ENCODE data around the gene KRTAP4-11. TPM values are rescaled to one million over a fixed set of nuclear protein-coding genes. Genes with fewer than 3 reads are reported as not detected.
"Not testable (repeated sequence)": the region's sequence is repeated elsewhere in the genome, so short reads cannot be mapped to it uniquely, and the experiment has no call there.

KRTAP4-11 gene
- not detected for total RNA-seq
- long read RNA-seq, result 0 reads

DNA sequence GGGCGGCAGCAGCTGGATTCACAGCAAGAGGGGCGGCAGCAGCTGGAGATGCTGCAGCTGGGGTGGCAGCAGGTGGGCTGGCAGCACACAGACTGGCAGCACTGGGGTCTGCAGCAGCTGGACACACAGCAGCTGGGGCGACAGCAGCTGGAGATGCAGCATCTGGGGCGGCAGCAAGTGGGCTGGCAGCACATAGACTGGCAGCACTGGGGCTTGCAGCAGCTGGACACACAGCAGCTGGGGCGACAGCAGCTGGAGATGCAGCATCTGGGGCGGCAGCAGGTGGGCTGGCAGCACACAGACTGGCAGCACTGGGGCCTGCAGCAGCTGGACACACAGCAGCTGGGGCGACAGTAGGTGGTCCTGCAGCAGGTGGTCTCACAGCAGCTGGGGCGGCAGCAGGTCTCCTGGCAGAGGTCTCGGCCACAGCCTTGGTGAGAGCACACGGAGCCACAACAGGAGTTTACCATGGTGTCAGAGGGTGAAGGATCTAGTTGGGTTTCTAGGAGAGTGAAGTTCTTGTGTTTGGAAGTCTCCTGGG lies at the start of gene KRTAP4-11:
TSS of gene KRTAP4-11 (minus strand) at position 528 of the 541 bp plus-strand sequence. CDS start at position 470, 58 bp downstream.
- DNase-seq; intact Hi-C loops (cut with DNase I); ATAC-seq (ENCODE audit: poor library complexity): not testable (repeated sequence)

- intact Hi-C loops (cut with DNase I), result no loop called here
- no peak for ATAC-seq (ENCODE audit: poor library complexity)
- no peak for DNase-seq
Observed at GRCh38 chr17:41167561-41167960, 49.4 kb upstream of the KRTAP4-11 start.

DNA sequence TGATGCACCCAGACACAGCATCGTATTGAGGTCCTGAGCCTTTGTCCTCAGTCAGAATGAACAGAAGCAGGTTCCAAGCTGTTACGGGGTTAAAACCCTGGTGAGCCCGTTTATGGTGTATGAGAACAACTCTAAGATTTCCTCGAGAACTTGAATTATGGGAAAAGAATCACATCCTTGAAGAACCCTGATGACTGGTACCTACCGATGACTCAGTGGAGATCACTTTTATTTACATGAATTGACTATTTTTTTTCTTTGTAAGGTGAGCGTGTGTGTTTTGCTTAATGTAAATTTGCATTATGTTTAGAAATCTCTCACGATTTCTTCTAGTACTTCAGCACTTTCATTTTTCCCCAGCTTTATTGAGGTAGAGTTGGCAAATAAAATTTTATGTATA lies 45.7 kb upstream of the KRTAP4-11 start:
- ATAC-seq (ENCODE audit: poor library complexity) (no peak), DNase-seq (no peak)
- intact Hi-C loops (cut with DNase I), result no loop called here

DNA sequence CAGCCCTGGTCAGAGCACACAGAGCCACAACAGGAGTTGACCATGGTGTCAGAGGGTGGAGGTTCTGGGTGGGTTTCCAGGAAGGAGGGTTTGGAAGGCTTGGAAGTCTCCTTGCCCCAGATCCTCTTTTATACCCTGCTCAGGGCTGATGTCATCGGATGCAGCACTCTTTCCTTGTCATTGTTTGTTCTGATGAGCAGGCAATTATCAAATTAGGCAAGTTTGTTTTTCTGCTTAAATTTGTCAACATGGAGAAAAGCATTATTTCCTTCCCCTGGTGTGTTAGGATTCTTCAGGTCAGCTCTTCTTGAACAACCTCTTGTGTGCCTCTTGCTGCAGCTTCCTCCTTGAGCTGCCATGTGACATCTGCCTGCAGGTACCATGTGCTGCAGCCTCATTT lies 42.5 kb upstream of the KRTAP4-11 start, which contains the start of gene KRTAP4-4:
TSS of gene KRTAP4-4 (minus strand) at position 101 of the 400 bp plus-strand sequence. CDS start at position 44, 57 bp downstream.
- intact Hi-C loops (cut with DNase I), result no loop called here

GRCh38 chr17:41160190-41160589 lies 42.0 kb upstream of the KRTAP4-11 start:
- intact Hi-C loops (cut with DNase I); ATAC-seq (ENCODE audit: poor library complexity); DNase-seq: not testable (repeated sequence)

More for the DNA sequence above, 42.5 kb upstream of the KRTAP4-11 start, which contains the start of gene KRTAP4-4:
- DNase-seq (no peak), ATAC-seq (ENCODE audit: poor library complexity) (no peak)

GRCh38 chr17:41153856-41154255 lies 35.7 kb upstream of the KRTAP4-11 start:
- ATAC-seq (ENCODE audit: poor library complexity), result no peak
- intact Hi-C loops (cut with DNase I), result no loop called here
- DNase-seq, result no peak

- no peak for DNase-seq
- ATAC-seq (ENCODE audit: poor library complexity), result no peak
- intact Hi-C loops (cut with DNase I), result no loop called here
Observed at GRCh38 chr17:41151525-41151924, 33.4 kb upstream of the KRTAP4-11 start.

GRCh38 chr17:41150026-41150425 lies 31.9 kb upstream of the KRTAP4-11 start:
- no peak for ATAC-seq (ENCODE audit: poor library complexity)
- no peak for DNase-seq
- intact Hi-C loops (cut with DNase I), result no loop called here

GRCh38 chr17:41149652-41149985 lies 31.4 kb upstream of the KRTAP4-11 start, which contains the start of gene KRTAP4-5:
TSS of gene KRTAP4-5 (minus strand) at chr17:41149825. CDS start at chr17:41149767, 58 bp downstream.
- ATAC-seq (ENCODE audit: poor library complexity), result no peak
- intact Hi-C loops (cut with DNase I), result no loop called here
- no peak for DNase-seq

- ATAC-seq (ENCODE audit: poor library complexity); DNase-seq; intact Hi-C loops (cut with DNase I): not testable (repeated sequence)
Observed at GRCh38 chr17:41148971-41149651, 30.9 kb upstream of the KRTAP4-11 start.

GRCh38 chr17:41147531-41148204 lies 29.5 kb upstream of the KRTAP4-11 start:
- intact Hi-C loops (cut with DNase I), result no loop called here
- DNase-seq, result no peak
- ATAC-seq (ENCODE audit: poor library complexity), result no peak

- ATAC-seq (ENCODE audit: poor library complexity) (no peak), DNase-seq (no peak)
- intact Hi-C loops (cut with DNase I), result no loop called here
Observed at GRCh38 chr17:41145261-41145660, 27.1 kb upstream of the KRTAP4-11 start.

DNA sequence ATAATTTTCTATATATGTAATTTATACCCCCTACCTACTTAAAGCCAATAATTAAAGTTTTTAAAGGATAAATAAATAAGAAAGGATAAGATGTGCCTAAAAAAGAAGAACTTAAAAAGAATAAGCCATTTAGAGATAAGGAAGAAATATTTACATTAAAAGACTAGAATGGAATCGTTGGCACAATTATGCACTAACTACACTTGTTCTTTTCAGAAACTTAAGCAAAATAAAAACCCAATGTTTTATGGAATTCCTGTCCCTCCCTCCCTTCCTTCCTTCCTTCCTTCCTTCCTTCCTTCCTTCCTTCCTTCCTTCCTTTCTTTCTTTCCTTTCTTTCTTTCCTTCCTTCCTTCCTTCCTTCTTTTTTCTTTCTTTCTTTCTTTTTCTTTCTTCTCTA lies 26.7 kb upstream of the KRTAP4-11 start:
- no peak for DNase-seq
- intact Hi-C loops (cut with DNase I), result no loop called here
- no peak for ATAC-seq (ENCODE audit: poor library complexity)

GRCh38 chr17:41141361-41141760 lies 23.2 kb upstream of the KRTAP4-11 start:
- no peak for ATAC-seq (ENCODE audit: poor library complexity)
- intact Hi-C loops (cut with DNase I), result no loop called here

DNA sequence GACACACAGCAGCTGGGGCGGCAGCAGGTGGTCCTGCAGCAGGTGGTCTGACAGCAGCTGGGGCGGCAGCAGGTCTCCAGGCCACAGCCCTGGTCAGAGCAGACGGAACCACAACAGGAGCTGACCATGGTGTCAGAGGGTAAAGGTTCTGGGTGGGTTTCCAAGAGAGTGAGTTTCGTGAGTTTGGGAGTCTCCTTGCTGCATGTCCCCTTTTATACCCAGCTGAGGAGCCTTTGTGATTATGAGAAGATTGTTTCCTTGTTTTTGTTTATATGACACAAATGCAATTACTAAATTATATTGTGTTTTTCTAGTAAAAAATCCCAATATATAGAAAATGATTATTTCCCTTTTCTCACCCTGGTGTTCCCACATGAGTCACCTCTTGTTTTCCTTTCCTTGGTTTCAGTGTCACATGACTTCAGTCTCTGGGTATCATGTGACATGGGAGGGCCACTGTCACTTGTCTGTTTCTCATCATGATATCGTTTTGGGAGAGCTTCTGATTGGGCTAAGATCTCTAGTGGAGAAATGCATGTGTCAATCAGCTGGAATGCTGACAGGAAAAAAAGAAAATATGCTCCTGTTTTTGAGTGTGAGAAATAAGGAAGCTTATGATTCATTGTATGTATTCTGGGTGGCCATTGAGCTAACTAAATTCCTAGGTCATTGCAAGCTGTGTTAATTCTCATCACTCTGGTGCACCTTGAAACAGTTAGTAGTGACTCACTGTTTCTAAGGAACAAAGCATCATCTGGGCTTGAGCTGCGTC lies 22.4 kb upstream of the KRTAP4-11 start, which contains the start of gene KRTAP4-6:
TSS of gene KRTAP4-6 (minus strand) at position 185 of the 772 bp plus-strand sequence. CDS start at position 128, 57 bp downstream.
- ATAC-seq (ENCODE audit: poor library complexity), result no peak
- no peak for DNase-seq
- intact Hi-C loops (cut with DNase I), result no loop called here

More at GRCh38 chr17:41141361-41141760, 23.2 kb upstream of the KRTAP4-11 start:
- DNase-seq, result no peak

DNA sequence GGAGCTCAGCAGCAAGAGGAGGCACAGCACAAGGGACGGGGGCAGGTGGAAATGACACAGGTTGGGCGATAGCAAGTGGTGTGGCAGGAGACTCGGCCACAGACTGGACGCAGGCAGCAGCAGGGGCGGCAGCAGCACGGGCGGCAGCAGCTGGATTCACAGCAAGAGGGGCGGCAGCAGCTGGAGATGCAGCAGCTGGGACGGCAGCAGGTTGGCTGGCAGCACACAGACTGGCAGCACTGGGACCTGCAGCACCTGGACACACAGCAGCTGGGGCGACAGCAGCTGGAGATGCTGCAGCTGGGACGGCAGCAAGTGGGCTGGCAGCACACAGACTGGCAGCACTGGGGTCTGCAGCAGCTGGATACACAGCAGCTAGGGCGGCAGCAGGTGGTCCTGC lies 21.7 kb upstream of the KRTAP4-11 start:
- ATAC-seq (ENCODE audit: poor library complexity); DNase-seq; intact Hi-C loops (cut with DNase I): not testable (repeated sequence)

DNA sequence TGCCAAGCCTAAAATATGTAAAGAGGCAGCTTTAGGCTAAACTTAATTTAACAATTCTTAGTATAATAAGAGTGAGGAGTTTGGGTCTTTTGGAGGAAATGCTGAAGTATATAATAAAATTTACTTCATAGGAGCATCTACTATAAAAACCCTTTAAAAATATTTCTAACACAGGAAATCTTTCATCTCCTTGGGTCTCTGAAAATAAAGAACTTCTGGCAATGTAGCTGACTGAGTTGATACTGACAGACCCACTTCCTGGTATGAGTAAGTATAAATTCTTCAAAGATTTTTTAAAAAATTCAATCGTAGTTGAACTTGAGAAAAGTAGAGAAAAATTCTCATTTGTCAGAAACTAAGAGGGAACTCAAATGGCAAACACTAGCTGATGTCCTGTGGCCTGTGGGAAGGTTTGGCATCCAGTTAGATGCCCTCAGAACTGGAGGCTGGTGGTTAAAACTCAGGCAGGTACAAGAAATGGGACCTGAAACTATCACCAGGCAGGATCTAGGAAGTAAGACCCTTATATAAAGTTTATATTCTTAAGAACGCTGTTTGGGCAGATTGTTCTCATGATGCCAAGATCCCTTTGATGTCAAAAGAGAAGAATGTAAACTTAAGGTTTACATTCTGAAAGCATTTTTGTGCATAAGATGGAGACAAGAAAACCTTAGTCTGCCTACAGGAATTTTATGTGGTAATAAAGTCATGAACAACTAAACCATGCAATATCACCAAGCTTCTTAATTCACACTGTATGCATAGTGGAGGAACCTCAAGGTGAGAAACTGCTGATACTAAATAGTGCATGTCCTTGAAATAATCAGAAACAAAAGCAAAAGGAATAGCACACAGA lies 15.9 kb upstream of the KRTAP4-11 start:
- DNase-seq, result no peak
- ATAC-seq (ENCODE audit: poor library complexity), result no peak
- intact Hi-C loops (cut with DNase I), result no loop called here

DNA sequence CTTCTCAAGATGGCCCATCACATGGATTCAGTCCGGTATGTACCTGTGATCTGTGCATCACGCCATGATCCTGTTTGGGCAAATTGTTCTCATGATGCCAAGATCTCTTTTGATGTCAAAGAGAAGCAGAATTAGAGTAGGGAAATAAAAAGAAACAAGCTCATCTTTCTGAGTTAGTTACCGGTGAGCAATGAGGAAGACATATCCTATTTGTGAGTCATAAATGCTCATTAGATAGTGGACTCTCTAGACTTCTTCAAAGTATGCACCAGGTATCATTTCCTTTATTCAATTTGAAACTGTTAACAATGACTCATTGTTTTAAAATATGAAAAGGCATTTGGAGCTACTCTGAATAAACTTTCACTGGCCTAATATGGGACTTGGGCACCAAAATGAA lies 13.8 kb upstream of the KRTAP4-11 start:
- ATAC-seq (ENCODE audit: poor library complexity) (no peak), DNase-seq (no peak)
- intact Hi-C loops (cut with DNase I), result no loop called here
